GM10266 (cell line): ENCODE measurements around the gene DACT1.
"Not testable (repeated sequence)": the region's sequence is repeated elsewhere in the genome, so short reads cannot be mapped to it uniquely, and the experiment has no call there.

ENCODE experiments used
- DNase-seq: peaks from one replicate; pipeline ENCODE4 v3.0.0; 2012; ENCODE audit errors: extremely low spot score
- CTCF ChIP-seq: IDR thresholded peaks from 2 replicates; pipeline ENCODE4 v1.5.1; 2012; ENCODE audit warnings: mild to moderate bottlenecking, low read depth; ENCODE audit not compliant: control insufficient read depth, insufficient read depth; ENCODE audit errors: missing control alignments

The DACT1 gene, protein sequence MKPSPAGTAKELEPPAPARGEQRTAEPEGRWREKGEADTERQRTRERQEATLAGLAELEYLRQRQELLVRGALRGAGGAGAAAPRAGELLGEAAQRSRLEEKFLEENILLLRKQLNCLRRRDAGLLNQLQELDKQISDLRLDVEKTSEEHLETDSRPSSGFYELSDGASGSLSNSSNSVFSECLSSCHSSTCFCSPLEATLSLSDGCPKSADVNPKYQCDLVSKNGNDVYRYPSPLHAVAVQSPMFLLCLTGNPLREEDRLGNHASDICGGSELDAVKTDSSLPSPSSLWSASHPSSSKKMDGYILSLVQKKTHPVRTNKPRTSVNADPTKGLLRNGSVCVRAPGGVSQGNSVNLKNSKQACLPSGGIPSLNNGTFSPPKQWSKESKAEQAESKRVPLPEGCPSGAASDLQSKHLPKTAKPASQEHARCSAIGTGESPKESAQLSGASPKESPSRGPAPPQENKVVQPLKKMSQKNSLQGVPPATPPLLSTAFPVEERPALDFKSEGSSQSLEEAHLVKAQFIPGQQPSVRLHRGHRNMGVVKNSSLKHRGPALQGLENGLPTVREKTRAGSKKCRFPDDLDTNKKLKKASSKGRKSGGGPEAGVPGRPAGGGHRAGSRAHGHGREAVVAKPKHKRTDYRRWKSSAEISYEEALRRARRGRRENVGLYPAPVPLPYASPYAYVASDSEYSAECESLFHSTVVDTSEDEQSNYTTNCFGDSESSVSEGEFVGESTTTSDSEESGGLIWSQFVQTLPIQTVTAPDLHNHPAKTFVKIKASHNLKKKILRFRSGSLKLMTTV

DNA sequence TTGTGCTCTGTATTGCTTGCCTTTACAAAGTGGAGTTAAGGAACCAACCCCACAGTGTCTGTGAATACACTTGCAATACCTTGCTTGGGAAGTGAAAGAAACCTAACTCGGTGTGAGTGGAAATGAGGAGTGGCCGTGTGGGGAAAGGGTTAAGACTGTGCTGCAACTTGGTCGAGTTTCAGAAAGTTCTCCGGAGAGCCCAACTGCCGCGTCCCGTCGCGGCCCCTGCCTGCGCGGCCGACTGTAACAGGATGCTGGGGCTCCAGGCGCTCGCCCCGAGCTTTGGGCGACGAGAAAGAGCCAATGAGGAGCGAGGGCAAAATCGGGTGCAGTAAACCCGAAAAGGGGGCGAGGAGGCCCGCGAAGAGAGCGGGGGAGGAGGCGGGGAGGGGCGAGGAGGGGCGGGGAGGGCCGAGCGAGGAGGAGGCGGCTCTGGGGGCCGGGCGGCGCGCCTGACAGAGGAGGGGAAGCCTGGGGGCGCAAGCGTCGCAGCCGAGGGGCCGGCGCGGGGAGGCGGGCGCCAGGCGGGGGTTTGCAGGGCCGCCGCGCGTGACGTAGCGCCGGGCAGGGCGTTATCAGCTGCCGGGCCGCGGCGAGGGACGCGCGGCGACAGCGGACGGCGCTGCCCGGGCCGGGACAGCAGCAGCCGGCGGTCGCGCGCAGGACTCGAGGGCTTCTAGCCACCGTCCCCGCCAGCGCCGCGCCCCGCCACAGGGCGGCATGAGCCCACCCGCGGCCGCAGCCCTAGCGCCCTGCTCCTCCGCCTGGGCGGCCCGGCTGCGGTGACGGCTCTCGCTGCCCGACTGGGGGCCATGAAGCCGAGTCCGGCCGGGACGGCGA, at the start of gene DACT1:
Gene DACT1, plus strand, starts transcription at position 572 of the 840 bp plus-strand sequence. Its CDS starts 241 bp downstream, at position 813.
- peak; percentile 64 for DNase-seq
- no peak for TF ChIP-seq CTCF

GRCh38 chr14:58588321-58588720, 49.4 kb upstream of the DACT1 start:
- DNase-seq = not testable (repeated sequence)

- DNase-seq = no peak
- no peak for TF ChIP-seq CTCF
These were observed 43.8 kb upstream of the DACT1 start for GRCh38 chr14:58593977-58594376.

DNA sequence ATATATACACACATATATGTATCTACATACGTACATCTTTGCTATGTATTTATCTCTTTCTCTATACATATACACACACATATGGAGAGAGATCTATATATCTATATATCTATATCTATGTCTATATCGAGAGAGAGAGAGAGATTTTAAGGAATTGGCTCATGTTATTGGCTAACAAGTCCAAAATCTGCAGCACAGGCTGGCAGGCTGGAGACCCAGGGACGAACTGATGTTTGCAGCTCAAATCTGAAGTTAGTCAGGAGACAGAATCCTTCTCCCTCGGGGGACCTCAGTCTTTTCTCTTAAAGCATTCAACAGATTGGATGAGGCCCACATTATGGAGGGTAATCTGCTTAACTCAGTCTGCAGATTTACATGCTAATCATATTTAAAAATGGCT, 40.7 kb upstream of the DACT1 start:
- no peak for DNase-seq

DNA sequence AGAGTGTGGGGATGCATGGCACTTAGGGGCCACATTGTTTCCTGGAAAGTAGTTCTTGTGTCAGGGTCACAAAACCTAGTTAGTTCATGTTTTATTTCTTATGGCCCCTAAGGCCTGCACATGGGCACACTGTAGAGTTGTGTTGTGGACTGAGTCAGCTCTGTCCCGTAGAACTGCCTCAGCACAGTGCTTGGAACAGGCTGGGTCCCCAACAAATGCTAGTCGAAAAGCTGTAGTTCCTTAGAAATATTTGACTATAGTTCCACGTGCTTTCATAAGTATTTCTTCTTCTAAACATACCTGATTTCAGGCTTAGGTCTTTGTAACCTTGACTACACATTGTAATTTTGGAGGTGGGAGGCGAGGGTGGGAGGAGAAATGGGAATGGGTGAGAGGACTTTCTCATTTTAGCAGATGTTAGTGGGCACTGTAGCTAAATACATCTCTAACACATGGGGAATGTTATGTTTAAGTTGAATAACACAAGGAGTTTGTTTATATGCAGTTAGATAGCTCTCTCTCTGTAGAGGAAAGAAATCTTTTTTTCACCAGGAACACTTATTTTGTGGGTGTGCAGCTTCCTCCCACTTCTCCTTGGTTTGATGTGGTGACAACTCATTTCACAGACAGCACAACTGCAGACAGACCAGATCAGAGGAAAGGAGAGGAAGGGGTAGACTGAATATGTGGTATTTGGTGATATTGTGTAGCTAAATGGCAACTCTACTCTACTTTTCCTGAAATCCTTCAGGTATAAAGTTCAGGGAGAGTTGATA, 39.5 kb upstream of the DACT1 start:
- no peak for TF ChIP-seq CTCF
- DNase-seq = no peak

More for the DNA sequence above, 40.7 kb upstream of the DACT1 start:
- TF ChIP-seq CTCF = no peak

GRCh38 chr14:58598804-58599525, 38.8 kb upstream of the DACT1 start:
- no peak for DNase-seq
- no peak for TF ChIP-seq CTCF

- no peak for TF ChIP-seq CTCF
- DNase-seq = no peak
These were observed 38.1 kb upstream of the DACT1 start for GRCh38 chr14:58599707-58600106.
